Fibroblast of villous mesenchyme (primary cell): ENCODE measurements around the gene PACS1. TPM values are rescaled to one million over a fixed set of nuclear protein-coding genes. Genes with fewer than 3 reads are reported as not detected.

Experiments
- DNase-seq: peaks from one replicate; pipeline ENCODE4 v3.0.0-alpha.2; 2010; ENCODE audit warnings: low read depth
- H3K4me3 ChIP-seq: 2 replicates; pipeline ENCODE4 v1.5.1; 2011; ENCODE audit warnings: low read depth, mild to moderate bottlenecking, low read length
- CTCF ChIP-seq: IDR thresholded peaks from 2 replicates; pipeline ENCODE4 v1.5.1; 2012; ENCODE audit warnings: low read depth, mild to moderate bottlenecking, low read length; ENCODE audit not compliant: insufficient read depth
- total RNA-seq: library from RNA; depleted of rRNA; stranded (reverse); fragments of >200 nt; gene quantifications from 2 replicates; pipeline ENCODE4 v1.2.3, GENCODE V29; 2012

PACS1 gene
- total RNA-seq, 1 donor = 36.7 TPM

DNA sequence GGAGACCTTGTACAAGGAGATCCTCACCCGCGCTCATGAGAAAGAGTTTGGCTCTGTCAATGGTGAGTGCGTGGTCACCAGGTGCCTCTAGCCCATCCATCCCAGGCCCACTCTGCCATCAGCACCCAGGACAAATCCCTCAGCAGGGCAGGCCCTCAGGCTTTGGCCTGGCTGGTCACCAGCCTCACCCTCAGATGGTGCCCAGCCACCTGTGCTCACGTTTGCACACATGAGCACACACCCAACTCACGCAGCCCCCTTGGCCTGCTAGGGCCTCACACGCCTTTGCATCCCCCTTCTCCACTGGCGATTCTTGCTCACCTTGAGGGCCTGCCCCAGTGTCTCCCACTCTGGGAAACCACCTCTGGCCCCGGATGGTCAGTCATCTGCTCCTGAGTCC is 194.3 kb downstream of the PACS1 start:
- DNase-seq = no peak
- no peak for TF ChIP-seq CTCF
- H3K4me3 ChIP-seq = no peak overlapping the region

DNA sequence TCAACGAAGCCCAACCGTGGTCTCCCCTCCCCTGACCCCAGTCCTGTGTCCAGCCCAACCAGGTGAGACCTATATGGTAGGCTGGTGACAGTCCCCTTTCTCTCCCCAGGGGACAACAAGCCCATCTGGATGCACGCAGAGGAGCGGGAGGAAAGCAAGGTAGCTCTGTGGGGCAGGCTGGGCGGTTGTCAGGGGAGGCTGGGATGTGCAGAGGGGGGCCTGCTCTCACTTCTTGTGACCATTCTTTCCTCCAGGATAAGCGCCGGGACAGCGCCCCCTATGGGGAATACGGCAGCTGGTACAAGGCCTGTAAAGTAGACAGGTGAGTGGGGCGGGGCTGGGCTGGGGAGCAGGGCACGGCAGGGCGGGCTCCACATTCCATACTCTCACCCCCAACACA is 194.8 kb downstream of the PACS1 start:
- no peak overlapping the region for H3K4me3 ChIP-seq
- DNase-seq = no peak
- TF ChIP-seq CTCF = no peak

- no peak for DNase-seq
- no peak overlapping the region for H3K4me3 ChIP-seq
- no peak for TF ChIP-seq CTCF
Measured at GRCh38 chr11:66265531-66266377, 195.7 kb downstream of the PACS1 start.

DNA sequence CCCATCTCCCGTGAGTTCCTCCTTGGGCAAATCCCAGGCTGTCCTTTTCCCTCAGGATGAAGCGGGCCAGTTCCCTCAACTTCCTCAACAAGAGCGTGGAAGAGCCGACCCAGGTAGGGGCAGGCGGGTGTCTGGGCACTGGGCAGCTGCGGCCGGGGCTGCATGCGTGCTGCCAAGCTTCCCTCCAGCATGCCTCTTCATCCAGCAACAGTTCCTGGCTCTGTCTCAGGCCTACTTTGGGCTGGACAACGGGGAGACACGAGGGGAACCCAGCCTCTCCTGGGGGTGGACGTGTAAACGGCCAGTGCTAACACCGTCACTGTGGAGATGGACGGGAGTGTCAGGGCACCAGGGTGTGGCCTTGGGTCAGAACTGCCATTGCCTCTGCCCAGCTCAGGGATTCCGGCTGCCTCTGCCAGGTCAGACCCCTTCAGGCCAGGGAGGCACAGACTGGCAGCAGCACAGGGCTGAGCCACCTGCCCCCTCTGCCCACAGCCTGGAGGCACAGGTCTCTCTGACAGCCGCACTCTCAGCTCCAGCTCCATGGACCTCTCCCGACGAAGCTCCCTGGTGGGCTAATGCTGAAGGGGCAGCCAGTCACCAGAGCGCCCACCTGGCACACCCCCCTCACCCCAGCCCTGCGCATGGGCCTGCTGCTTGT is 196.4 kb downstream of the PACS1 start:
- no peak for TF ChIP-seq CTCF
- peak overlapping the region; percentile 99 for H3K4me3 ChIP-seq
- no peak for DNase-seq

DNA sequence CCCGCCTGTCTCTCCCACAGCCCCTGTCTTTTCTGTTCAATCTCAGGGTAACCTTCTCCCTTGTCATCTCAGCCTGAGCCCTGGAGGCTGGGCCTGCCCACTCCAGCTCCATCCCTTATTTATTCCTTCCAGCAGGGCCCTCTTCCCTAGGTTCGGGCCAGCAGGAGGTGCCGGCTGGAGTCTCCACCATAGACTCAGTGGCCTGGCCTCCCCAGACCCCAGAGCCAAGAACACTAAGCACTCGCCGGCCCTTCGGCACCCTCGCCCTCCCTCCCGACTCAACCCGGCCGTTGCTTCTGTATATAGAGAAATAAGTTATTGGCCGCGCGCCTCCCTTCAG is 196.9 kb downstream of the PACS1 start:
- no peak for TF ChIP-seq CTCF
- H3K4me3 ChIP-seq = peak overlapping the region; percentile 99
- no peak for DNase-seq

GRCh38 chr11:66267379-66268243 is 197.5 kb downstream of the PACS1 start:
- DNase-seq = peak; percentile 88
- TF ChIP-seq CTCF = peak; percentile 5
- H3K4me3 ChIP-seq = peak overlapping the region; percentile 99
